Panc1 (cell line): ENCODE measurements around the gene SOD1.

Experiments used
- CTCF ChIP-seq: fragments of 450-650 bp; IDR thresholded peaks from 2 replicates; pipeline ENCODE4 v1.5.1; 2017; ENCODE audit warnings: mild to moderate bottlenecking
- POLR2AphosphoS5 ChIP-seq: IDR thresholded peaks from 2 replicates; pipeline ENCODE4 v1.6.1; 2012; ENCODE audit warnings: mild to moderate bottlenecking, low read depth, low read length, moderate library complexity
- REST ChIP-seq, 2 experiments: IDR thresholded peaks; 2 replicates each; pipeline ENCODE4 v1.6.1; 2011 to 2012; ENCODE audit warnings: low read depth in 2 of 2, control low read depth in 1 of 2, low read length in 1 of 2, mild to moderate bottlenecking in 1 of 2, moderate library complexity in 1 of 2; ENCODE audit not compliant: insufficient read depth in 1 of 2
- TCF7L2 ChIP-seq: IDR thresholded peaks from 2 replicates; pipeline ENCODE4 v1.6.1; 2011; ENCODE audit warnings: mild to moderate bottlenecking, low read depth, low read length, inconsistent platforms

- no peak for TF ChIP-seq CTCF
- no peak for TF ChIP-seq TCF7L2
- no peak for TF ChIP-seq REST (IDR thresholded peaks at IDR 0.05; ENCODE audit: insufficient read depth in 1 of 2, low read depth in 2 of 2, low read length in 1 of 2)
- no peak for TF ChIP-seq POLR2AphosphoS5
Measured at GRCh38 chr21:31671931-31672330, 12.4 kb downstream of the SOD1 start.
